NCI-H128 (cell line): ENCODE data around the gene LHX4.
"Not testable (repeated sequence)": the region's sequence is repeated elsewhere in the genome, so short reads cannot be mapped to it uniquely, and the experiment has no call there.

Experiments
- DNase-seq: peaks from one replicate; lab custom pipeline; 2025; ENCODE audit not compliant: unreplicated experiment; lab: John Stamatoyannopoulos, UW

The LHX4 gene

GRCh38 chr1:180196436-180197003, 33.5 kb upstream of the LHX4 start:
- no peak for DNase-seq

GRCh38 chr1:180197231-180197630, 32.8 kb upstream of the LHX4 start:
- no peak for DNase-seq

GRCh38 chr1:180198196-180198595, 31.9 kb upstream of the LHX4 start:
- DNase-seq, result no peak

- no peak for DNase-seq
These were observed 31.5 kb upstream of the LHX4 start for GRCh38 chr1:180198611-180199010.

GRCh38 chr1:180199018-180199417, 31.0 kb upstream of the LHX4 start:
- no peak for DNase-seq

- DNase-seq, result no peak
These were observed 28.4 kb upstream of the LHX4 start for GRCh38 chr1:180201451-180202200.

- not testable (repeated sequence) for DNase-seq
These were observed 27.5 kb upstream of the LHX4 start for GRCh38 chr1:180202588-180202987.

GRCh38 chr1:180204231-180204630, 25.8 kb upstream of the LHX4 start:
- DNase-seq, result no peak

- DNase-seq, result no peak
These were observed 23.5 kb upstream of the LHX4 start for GRCh38 chr1:180206581-180206980.

- DNase-seq, result no peak
These were observed 21.8 kb upstream of the LHX4 start for GRCh38 chr1:180208264-180208663.

GRCh38 chr1:180210008-180210620, 19.9 kb upstream of the LHX4 start:
- DNase-seq, result no peak

GRCh38 chr1:180211156-180211859, 18.8 kb upstream of the LHX4 start:
- DNase-seq, result no peak

GRCh38 chr1:180211860-180212229, 18.2 kb upstream of the LHX4 start:
- DNase-seq, result no peak

GRCh38 chr1:180213401-180214170, 16.5 kb upstream of the LHX4 start:
- DNase-seq, result no peak

GRCh38 chr1:180215856-180216625, 14.0 kb upstream of the LHX4 start:
- DNase-seq, result no peak

- no peak for DNase-seq
These were observed 13.1 kb upstream of the LHX4 start for GRCh38 chr1:180217006-180217405.

- DNase-seq, result no peak
These were observed 11.0 kb upstream of the LHX4 start for GRCh38 chr1:180218806-180219765.

- no peak for DNase-seq
These were observed 10.3 kb upstream of the LHX4 start for GRCh38 chr1:180219776-180220175.

GRCh38 chr1:180221462-180221861, 8.6 kb upstream of the LHX4 start:
- DNase-seq, result no peak
